Mucosa of rectum (tissue), 2 donors: ENCODE measurements around the gene VGLL3.

Source experiments
- H3K27ac ChIP-seq, 2 donors: one replicate each; pipeline ENCODE4 v1.7.0; 2013; ENCODE audit warnings: inconsistent platforms in 2 of 2, low read depth in 2 of 2, low read length in 2 of 2
- H3K27me3 ChIP-seq, 2 donors: one replicate each; pipeline ENCODE4 v1.7.0; 2013; ENCODE audit warnings: low read length in 2 of 2; ENCODE audit not compliant: control insufficient read depth in 2 of 2, insufficient read depth in 2 of 2
- H3K36me3 ChIP-seq, 2 donors: one replicate each; pipeline ENCODE4 v1.7.0; 2013; ENCODE audit warnings: low read length in 2 of 2; ENCODE audit not compliant: control insufficient read depth in 2 of 2, insufficient read depth in 2 of 2
- H3K4me1 ChIP-seq, 2 donors: one replicate each; pipeline ENCODE4 v1.7.0; 2013; ENCODE audit warnings: low read length in 2 of 2, mild to moderate bottlenecking in 1 of 2; ENCODE audit not compliant: control insufficient read depth in 2 of 2, insufficient read depth in 2 of 2
- H3K4me3 ChIP-seq, 2 donors: one replicate each; pipeline ENCODE4 v1.7.0; 2013; ENCODE audit warnings: low read length in 2 of 2
- H3K9ac ChIP-seq, 2 donors: one replicate each; pipeline ENCODE4 v1.7.0; 2013; ENCODE audit warnings: low read length in 2 of 2, low read depth in 1 of 2, mild to moderate bottlenecking in 1 of 2
- H3K9me3 ChIP-seq, 2 donors: one replicate each; pipeline ENCODE4 v1.7.0; 2013; ENCODE audit warnings: low read length in 2 of 2; ENCODE audit not compliant: control insufficient read depth in 2 of 2
- donor health status: healthy.
- donor health status: Normal muscosa, but diverticular disease.

VGLL3 gene

GRCh38 chr3:87004883-87005282, 13.9 kb upstream of the VGLL3 start:
- H3K9me3 ChIP-seq: no peaks in the 10 kb centered on the region
- no peaks in the 10 kb centered on the region for H3K27me3 ChIP-seq
- no peaks in the 10 kb centered on the region for H3K36me3 ChIP-seq
- no peak overlapping the region for H3K27ac ChIP-seq
- H3K4me3 ChIP-seq: no peak overlapping the region
- no peaks in the 10 kb centered on the region for H3K4me1 ChIP-seq
- no peak overlapping the region for H3K9ac ChIP-seq

DNA sequence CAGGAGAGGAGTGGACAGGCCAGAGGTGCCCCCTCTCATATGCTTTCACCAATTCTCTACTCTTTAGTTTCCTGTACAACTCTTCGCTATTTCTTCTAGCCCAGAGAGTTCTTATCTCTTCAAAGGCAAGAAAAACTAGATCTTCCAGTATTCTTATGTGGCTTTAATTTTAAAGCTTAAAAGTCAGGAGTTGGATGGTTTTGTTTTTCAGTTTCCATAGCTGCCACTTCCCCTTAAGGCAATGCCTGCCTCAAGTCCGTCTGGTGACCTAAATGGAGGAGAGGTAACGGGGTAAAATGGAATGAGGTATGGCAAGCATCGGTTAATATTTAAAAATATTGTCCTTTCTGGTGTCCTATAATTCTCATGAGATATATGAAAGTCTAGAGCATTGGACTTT, 11.4 kb upstream of the VGLL3 start:
- Histone ChIP-seq H3K4me1 (no peaks in the 10 kb centered on the region), H3K36me3 (no peaks in the 10 kb centered on the region)

GRCh38 chr3:87001473-87002098, 10.6 kb upstream of the VGLL3 start:
- Histone ChIP-seq H3K4me3 (no peak overlapping the region), H3K27ac (no peak overlapping the region), H3K4me1 (no peaks in the 10 kb centered on the region), H3K9me3 (no peaks in the 10 kb centered on the region), H3K9ac (no peak overlapping the region), H3K27me3 (no peaks in the 10 kb centered on the region), H3K36me3 (no peaks in the 10 kb centered on the region)

More for the DNA sequence above, 11.4 kb upstream of the VGLL3 start:
- no peaks in the 10 kb centered on the region for H3K27me3 ChIP-seq
- no peak overlapping the region for H3K27ac ChIP-seq
- no peaks in the 10 kb centered on the region for H3K9me3 ChIP-seq
- H3K4me3 ChIP-seq: no peak overlapping the region
- H3K9ac ChIP-seq: no peak overlapping the region

DNA sequence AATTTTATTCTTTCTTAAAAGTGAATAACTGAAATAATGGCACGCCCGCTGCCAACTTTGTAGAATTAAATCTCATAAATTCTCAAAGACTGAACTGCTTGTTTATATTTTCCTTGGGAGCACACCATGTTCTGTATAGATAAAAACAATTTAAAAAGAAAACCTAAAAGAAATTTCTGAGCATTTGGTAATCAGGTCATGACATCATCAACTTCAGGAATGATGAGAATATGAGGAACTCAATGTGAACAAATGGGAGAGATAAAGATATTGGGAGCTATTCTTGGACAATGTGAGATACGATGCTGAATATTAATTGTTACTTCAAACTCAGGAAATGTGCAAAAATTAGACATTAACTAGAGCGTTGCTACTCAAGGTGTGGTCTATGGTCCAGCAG, 10.0 kb upstream of the VGLL3 start:
- Histone ChIP-seq H3K9me3 (no peaks in the 10 kb centered on the region), H3K4me3 (no peak overlapping the region), H3K36me3 (no peaks in the 10 kb centered on the region), H3K27ac (no peak overlapping the region), H3K9ac (no peak overlapping the region), H3K27me3 (no peaks in the 10 kb centered on the region), H3K4me1 (no peaks in the 10 kb centered on the region)

DNA sequence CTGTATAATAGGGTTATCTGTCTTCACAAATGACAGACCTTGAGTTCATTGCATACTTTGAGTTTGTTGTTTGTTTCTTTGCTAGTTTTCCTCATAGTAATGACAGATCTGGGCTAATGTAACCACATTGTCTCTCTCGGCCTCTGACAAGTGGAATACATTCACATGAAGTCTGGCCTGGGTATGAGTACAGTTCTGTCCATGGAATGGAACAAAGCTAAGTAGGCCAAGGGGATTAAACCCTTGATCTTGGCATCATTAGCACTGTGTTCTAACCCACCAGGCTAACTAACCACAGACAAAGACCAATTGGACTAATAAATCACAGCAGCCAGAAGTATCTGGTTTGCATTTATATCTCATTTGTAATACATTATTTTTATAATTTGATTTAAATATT, 7.6 kb upstream of the VGLL3 start:
- Histone ChIP-seq H3K27me3 (no peaks in the 10 kb centered on the region), H3K36me3 (no peaks in the 10 kb centered on the region), H3K4me3 (no peak overlapping the region), H3K9me3 (no peaks in the 10 kb centered on the region), H3K27ac (no peak overlapping the region), H3K9ac (no peak overlapping the region), H3K4me1 (no peaks in the 10 kb centered on the region)

GRCh38 chr3:86996261-86996955, 5.5 kb upstream of the VGLL3 start:
- Histone ChIP-seq H3K27ac (no peak overlapping the region), H3K36me3 (no peaks in the 10 kb centered on the region), H3K4me3 (no peak overlapping the region), H3K27me3 (no peaks in the 10 kb centered on the region), H3K9ac (no peak overlapping the region), H3K4me1 (peaks cover under 1 to 1% of the 10 kb centered on the region in 2 donors), H3K9me3 (no peaks in the 10 kb centered on the region)

GRCh38 chr3:86995537-86995936, 4.6 kb upstream of the VGLL3 start:
- Histone ChIP-seq H3K36me3 (no peaks in the 10 kb centered on the region), H3K9ac (no peak overlapping the region), H3K4me1 (peaks cover 3 to 4% of the 10 kb centered on the region in 2 donors), H3K4me3 (no peak overlapping the region), H3K27me3 (peaks cover 0 to under 1% of the 10 kb centered on the region in 2 donors), H3K9me3 (no peaks in the 10 kb centered on the region), H3K27ac (no peak overlapping the region)

DNA sequence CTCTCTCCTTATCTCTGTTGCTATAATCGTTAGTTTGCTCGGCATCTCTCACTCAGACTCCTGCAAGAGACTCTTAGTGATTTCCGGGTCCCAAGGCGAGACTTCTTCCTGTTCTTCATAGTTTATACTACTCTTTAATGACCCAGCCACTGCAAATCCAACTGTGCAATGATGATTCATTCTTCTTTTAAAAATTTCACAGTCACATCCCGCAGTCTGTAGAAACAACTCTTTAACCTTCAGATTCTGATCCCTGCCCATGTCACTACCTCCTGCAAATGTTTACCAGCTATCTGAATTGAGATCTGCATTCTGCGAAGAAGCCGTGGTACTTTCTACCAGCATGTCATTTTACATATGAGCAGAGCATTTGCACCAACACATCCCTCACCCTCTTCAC, 2.8 kb upstream of the VGLL3 start:
- H3K9me3 ChIP-seq: no peaks in the 10 kb centered on the region
- H3K36me3 ChIP-seq: no peaks in the 10 kb centered on the region
- H3K4me3 ChIP-seq: no peak overlapping the region
- H3K9ac ChIP-seq: no peak overlapping the region
- H3K4me1 ChIP-seq: peaks cover 3 to 4% of the 10 kb centered on the region in 2 donors
- peaks cover 9 to 12% of the 10 kb centered on the region in 2 donors for H3K27me3 ChIP-seq
- H3K27ac ChIP-seq: no peak overlapping the region

DNA sequence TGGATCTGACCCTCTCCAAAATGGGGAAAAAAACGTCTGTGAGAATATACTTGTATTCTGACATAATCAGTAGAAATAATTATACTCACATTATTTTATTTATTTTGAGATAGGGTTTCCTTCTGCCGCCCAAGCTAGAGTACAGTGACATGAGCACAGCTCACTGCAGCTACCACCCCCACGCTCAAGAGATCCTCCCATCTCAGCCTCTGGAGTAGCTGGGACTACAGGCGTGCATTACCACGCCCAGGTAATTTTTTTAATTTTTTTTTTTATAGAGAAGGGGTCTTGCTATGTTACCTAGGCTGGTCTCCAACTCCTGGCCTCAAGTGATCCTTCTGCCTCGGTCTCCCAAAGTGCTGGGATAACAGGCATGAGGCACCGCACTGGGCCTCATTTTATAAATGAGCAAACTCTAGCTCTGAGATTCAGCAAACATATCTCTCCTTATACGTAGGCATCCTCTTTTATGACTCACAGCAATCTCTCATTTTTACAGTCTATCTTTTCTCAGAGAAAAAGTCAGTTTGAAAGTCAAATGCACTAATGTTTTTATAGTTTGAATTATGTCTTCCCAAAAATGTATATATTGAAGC, 989 bp upstream of the VGLL3 start:
- peaks cover 3 to 4% of the 10 kb centered on the region in 2 donors for H3K4me1 ChIP-seq
- H3K27ac ChIP-seq: no peak overlapping the region
- peaks cover 9 to 15% of the 10 kb centered on the region in 2 donors for H3K27me3 ChIP-seq
- no peaks in the 10 kb centered on the region for H3K9me3 ChIP-seq
- H3K4me3 ChIP-seq: no peak overlapping the region
- no peaks in the 10 kb centered on the region for H3K36me3 ChIP-seq
- no peak overlapping the region for H3K9ac ChIP-seq

GRCh38 chr3:86991482-86991815, 500 bp upstream of the VGLL3 start:
- Histone ChIP-seq H3K4me3 (peak overlapping the region; percentile 45 to 72), H3K27me3 (peaks cover 9 to 15% of the 10 kb centered on the region in 2 donors), H3K9ac (peak overlapping the region in 1 of 2 donors; percentile 31), H3K4me1 (peaks cover 3 to 4% of the 10 kb centered on the region in 2 donors), H3K9me3 (no peaks in the 10 kb centered on the region), H3K36me3 (no peaks in the 10 kb centered on the region), H3K27ac (peak overlapping the region; percentile 19 to 67)
